ENCODE data around the gene ASB7. TPM values are rescaled to one million over a fixed set of nuclear protein-coding genes. Genes with fewer than 3 reads are reported as not detected.
A peak's percentile ranks its signal among the peaks of the same experiment; 100 is the strongest.

Gene ASB7
- total RNA-seq, 1 experiment from 2014 or later: 12.9 TPM

- TF ChIP-seq SMAD3 (CRISPR knock-in tag; IDR thresholded peaks at IDR 0.05; ENCODE audit: borderline replicate concordance) (0 out of 2 replicates have a peak, but pooled peaks have one; percentile 7), MYBL2 (CRISPR knock-in tag; IDR thresholded peaks at IDR 0.05) (no peak), FOXJ3 (CRISPR knock-in tag; IDR thresholded peaks at IDR 0.05; ENCODE audit: borderline replicate concordance) (no peak), JAZF1 (CRISPR knock-in tag; IDR thresholded peaks at IDR 0.05) (no peak), ZNF416 (CRISPR knock-in tag; IDR thresholded peaks at IDR 0.05) (no peak), CTCF (IDR thresholded peaks at IDR 0.05) (no peak)
These were observed at the start of gene ASB7, which contains the start of gene LINS1 (continued) for GRCh38 chr15:100602064-100602822.

GRCh38 chr15:100553468-100553867 lies 48.9 kb upstream of the ASB7 start:
- ChIA-PET CTCF (no interaction called here), POLR2A (no interaction called here)
- TF ChIP-seq IRF1 (CRISPR knock-in tag; IDR thresholded peaks at IDR 0.05) (no peak), E2F4 (CRISPR knock-in tag; IDR thresholded peaks at IDR 0.05; ENCODE audit: borderline replicate concordance, low read depth) (no peak), MXD4 (CRISPR knock-in tag; IDR thresholded peaks at IDR 0.05; ENCODE audit: borderline replicate concordance) (no peak), RELA (CRISPR knock-in tag; IDR thresholded peaks at IDR 0.05; ENCODE audit: borderline replicate concordance) (no peak), AFF4 (CRISPR knock-in tag; IDR thresholded peaks at IDR 0.05; ENCODE audit: borderline replicate concordance) (no peak), CDX4 (CRISPR knock-in tag; IDR thresholded peaks at IDR 0.05; ENCODE audit: borderline replicate concordance) (no peak), NR1H2 (CRISPR knock-in tag; IDR thresholded peaks at IDR 0.05) (no peak), ATF6 (CRISPR knock-in tag; IDR thresholded peaks at IDR 0.05) (no peak), TEAD4 (CRISPR knock-in tag; IDR thresholded peaks at IDR 0.05) (no peak), CREM (CRISPR knock-in tag; IDR thresholded peaks at IDR 0.05) (no peak), ZNF671 (CRISPR knock-in tag; IDR thresholded peaks at IDR 0.05) (no peak), FOXK1 (CRISPR knock-in tag; IDR thresholded peaks at IDR 0.05) (no peak), ZNF121 (CRISPR knock-in tag; IDR thresholded peaks at IDR 0.05) (no peak), HMGXB4 (CRISPR knock-in tag; IDR thresholded peaks at IDR 0.05) (no peak)
- H3K27ac Mint-ChIP-seq: no peak overlapping the region
- H3K9me3 Mint-ChIP-seq: peaks cover 36% of the 10 kb centered on the region
- peaks cover 12% of the 10 kb centered on the region for H3K27me3 Mint-ChIP-seq (ENCODE audit: low read depth)
- ATAC-seq (no peak), DNase-seq (ENCODE audit: low spot score) (no peak)
- H3K4me3 Mint-ChIP-seq: no peak overlapping the region
- peaks cover 38% of the 10 kb centered on the region for H3K36me3 Mint-ChIP-seq
- H3K4me1 Mint-ChIP-seq: no peaks in the 10 kb centered on the region

All from WTC11 (cell line).